Lower leg skin (tissue), 4 donors: ENCODE data around the gene CCDC28B. TPM values are rescaled to one million over a fixed set of nuclear protein-coding genes. Genes with fewer than 3 reads are reported as not detected.

Experiments used
- DNase-seq, 2 donors: peaks; one replicate each; pipeline ENCODE4 v3.0.0-alpha.2; 2019; ENCODE audit warnings: low spot score in 2 of 2
- H3K4me3 ChIP-seq: fragments of 200-600 bp; sonication (generic); 2 replicates; pipeline ENCODE4 v1.5.1; 2017; ENCODE audit warnings: mild to moderate bottlenecking, low read depth; ENCODE audit not compliant: poor library complexity, severe bottlenecking
- CTCF ChIP-seq, 3 donors: fragments of 450-650 bp; IDR thresholded peaks; one replicate each; pipeline ENCODE4 v1.5.1; 2016; ENCODE audit warnings: antibody characterized with exemption in 3 of 3, mild to moderate bottlenecking in 3 of 3, moderate library complexity in 2 of 3
- POLR2A ChIP-seq, 2 donors: fragments of 450-650 bp; IDR thresholded peaks; one replicate each; pipeline ENCODE4 v1.6.1; 2016 to 2017; ENCODE audit warnings: antibody characterized with exemption in 2 of 2, mild to moderate bottlenecking in 1 of 2, moderate library complexity in 1 of 2
- WGBS, 2 donors: methylation state at CpG; one replicate each; pipeline ENCODE4 v1.1.5; 2018; 5-methylcytosine and 5-hydroxymethylcytosine counted together
- intact Hi-C: fragments of 100-400 bp; cut with DNase I; formaldehyde crosslinking; loops from one replicate; pipeline ENCODE4 v1.15.0; 2023; ENCODE audit warnings: low total_unique reads
- total RNA-seq, 4 donors: library from RNA; depleted of rRNA; stranded (reverse); fragments of >200 nt; gene quantifications; one replicate each; pipeline ENCODE4 v1.1.0, GENCODE V29; 2016

The CCDC28B gene
- total RNA-seq, 4 donors from 2014 or later: 2.0 to 3.6 (median 3.3) TPM

GRCh38 chr1:32241001-32241763 lies 40.8 kb downstream of the CCDC28B start:
- intact Hi-C loops: no loop called here
- WGBS, 2 donors: 2% methylated on average over 20 to 33 of the region's 55 CpGs
- TF ChIP-seq CTCF (IDR thresholded peaks at IDR 0.05) (no peak), POLR2A (IDR thresholded peaks at IDR 0.05) (no peak)
- DNase-seq: peak in 1 of 2 donors; percentile 91
- peak overlapping the region; percentile 36 for H3K4me3 ChIP-seq

GRCh38 chr1:32242341-32242851 lies 42.0 kb downstream of the CCDC28B start:
- no peak for DNase-seq
- intact Hi-C loops: no loop called here
- TF ChIP-seq POLR2A (IDR thresholded peaks at IDR 0.05) (no peak), CTCF (IDR thresholded peaks at IDR 0.05) (no peak)
- 29% methylated on average over 7 of the region's 7 CpGs for WGBS, 2 donors
- no peak overlapping the region for H3K4me3 ChIP-seq

DNA sequence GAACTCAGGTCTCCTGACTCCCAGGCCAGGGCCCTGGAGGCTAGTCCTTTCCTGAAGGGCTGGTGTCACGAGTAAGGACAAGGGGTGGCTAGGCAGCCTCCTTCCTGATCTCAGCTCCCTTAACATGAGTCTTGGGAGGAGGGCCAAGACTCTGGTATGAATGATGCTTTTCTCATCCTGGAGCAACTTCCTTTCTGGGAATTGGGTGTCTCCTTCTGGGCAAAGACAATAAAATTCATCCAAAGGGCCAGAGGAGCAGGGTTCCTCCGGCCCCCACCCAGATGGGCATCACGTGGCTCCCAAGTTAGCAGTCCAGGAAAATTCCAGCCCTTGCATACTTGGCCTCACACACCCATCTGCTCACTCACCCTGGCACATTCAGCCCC lies 46.5 kb downstream of the CCDC28B start, which contains the start of gene FAM167B:
TSS of gene FAM167B (plus strand) at position 335 of the 386 bp plus-strand sequence. CDS start 200 bp downstream, outside the sequence.
- peak in 1 of 2 donors; percentile 51 for DNase-seq
- H3K4me3 ChIP-seq: no peak within 1 kb of the TSS
- 32 to 39% methylated on average over 3 of the region's 3 CpGs for WGBS, 2 donors
- TF ChIP-seq POLR2A (IDR thresholded peaks at IDR 0.05): no peak
- no peak for TF ChIP-seq CTCF (IDR thresholded peaks at IDR 0.05)
- intact Hi-C loops: no loop called here

GRCh38 chr1:32247452-32247851 lies 47.1 kb downstream of the CCDC28B start:
- TF ChIP-seq CTCF (IDR thresholded peaks at IDR 0.05): no peak
- TF ChIP-seq POLR2A (IDR thresholded peaks at IDR 0.05): no peak
- DNase-seq: no peak
- 81 to 85% methylated on average over 12 of the region's 12 CpGs for WGBS, 2 donors
- H3K4me3 ChIP-seq: no peak overlapping the region
- intact Hi-C loops: no loop called here

DNA sequence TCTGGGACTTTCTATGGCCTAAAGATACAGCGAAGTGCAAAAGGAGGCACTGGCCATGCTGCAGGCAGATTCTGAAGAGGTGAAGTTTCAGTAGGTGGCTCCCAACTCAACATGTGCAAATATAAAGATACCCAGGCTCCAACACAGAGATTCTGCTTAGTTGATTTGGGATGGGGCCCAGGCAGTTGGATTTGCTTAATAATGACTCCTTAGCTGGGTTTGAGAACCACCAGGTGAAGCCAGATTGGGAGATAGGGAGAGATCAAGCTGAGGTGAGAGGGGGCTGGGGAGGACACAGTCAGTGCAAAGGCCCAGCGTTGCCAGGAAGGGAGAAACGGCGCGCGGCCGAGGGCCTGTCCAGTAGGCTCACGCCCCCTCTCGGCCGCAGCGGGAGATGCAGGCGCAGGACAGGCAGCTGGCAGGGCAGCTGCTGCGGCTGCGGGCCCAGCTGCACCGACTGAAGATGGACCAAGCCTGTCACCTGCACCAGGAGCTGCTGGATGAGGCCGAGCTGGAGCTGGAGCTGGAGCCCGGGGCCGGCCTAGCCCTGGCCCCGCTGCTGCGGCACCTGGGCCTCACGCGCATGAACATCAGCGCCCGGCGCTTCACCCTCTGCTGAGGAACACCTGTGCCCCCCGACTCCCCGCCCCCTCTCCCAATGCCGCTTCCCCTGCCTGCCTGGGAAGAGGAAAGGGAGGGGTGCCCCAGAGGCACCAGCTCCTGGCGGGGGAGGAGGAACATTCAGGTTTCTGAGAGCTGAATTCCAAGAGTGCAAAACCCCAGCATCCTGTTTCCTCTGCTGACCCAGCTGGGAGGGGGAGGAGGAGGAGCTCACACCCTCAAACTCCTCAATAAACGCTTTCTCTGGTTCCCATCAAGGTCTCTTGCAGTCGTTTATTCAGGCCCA lies 47.8 kb downstream of the CCDC28B start:
- intact Hi-C loops: no loop called here
- TF ChIP-seq POLR2A (IDR thresholded peaks at IDR 0.05) (no peak), CTCF (IDR thresholded peaks at IDR 0.05) (peak in 1 of 3 donors; percentile 62)
- WGBS, 2 donors: 11 to 13% methylated on average over 14 to 28 of the region's 31 CpGs
- peak; percentile 69 to 95 for DNase-seq
- no peak overlapping the region for H3K4me3 ChIP-seq
